ENCODE results near the gene APOA4.

DNA sequence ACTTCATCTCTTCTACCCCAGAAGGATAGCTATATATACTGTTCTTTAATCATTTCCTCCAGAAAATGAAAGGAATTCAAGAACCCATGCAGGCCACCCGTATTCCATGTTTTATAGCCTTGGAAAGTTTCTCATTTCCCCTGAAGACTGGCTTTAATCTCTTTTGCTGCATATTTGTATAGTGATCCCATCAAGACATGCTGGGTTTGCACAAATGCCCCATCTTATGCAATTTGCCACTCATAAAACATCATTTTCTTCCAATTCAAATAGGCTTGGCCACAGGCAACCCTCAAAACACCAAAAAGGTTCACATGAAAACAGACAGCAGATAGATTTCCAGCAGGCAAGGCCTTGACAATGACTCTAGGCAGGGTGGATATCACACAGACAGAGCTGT is 42.6 kb upstream of the APOA4 start:
- TF ChIP-seq ZNF747 (tag by site-specific recombination; IDR thresholded peaks at IDR 0.05) (no peak), ZNF292 (tag by site-specific recombination; IDR thresholded peaks at IDR 0.05; ENCODE audit: borderline replicate concordance, low read depth) (no peak)
